PFSK-1 (cell line): ENCODE data around the gene GBE1.

Experiments used
- FOXP2 ChIP-seq: optimal IDR thresholded peaks from 2 replicates; pipeline ENCODE3; 2011; ENCODE audit warnings: borderline replicate concordance, control low read depth, inconsistent platforms; ENCODE audit not compliant: insufficient read depth; ENCODE audit errors: extremely low read length, extremely low read depth
- POLR2AphosphoS5 ChIP-seq: IDR thresholded peaks from 2 replicates; pipeline ENCODE4 v1.6.1; 2012; ENCODE audit warnings: low read depth, mild to moderate bottlenecking, control low read depth, low read length, moderate library complexity

DNA sequence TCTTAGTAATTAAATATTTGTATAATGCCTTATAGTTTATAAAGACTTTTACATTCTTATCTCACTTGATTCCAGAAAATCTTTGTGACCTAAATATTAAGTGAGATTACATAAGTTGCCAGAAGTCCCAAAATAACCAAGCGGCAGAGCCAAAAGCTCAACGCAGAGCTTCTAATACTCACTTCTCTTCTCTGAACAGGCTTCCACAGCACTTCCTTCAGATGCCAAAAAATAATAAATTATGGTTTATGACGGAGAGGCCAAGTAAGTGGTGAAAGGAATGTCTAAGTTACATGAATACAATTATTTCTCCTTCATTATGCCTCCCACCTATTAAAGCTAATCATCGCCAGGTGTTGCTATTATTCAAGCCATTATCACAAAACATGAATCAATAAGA, 110.3 kb downstream of the GBE1 start:
- TF ChIP-seq FOXP2 (no peak), POLR2AphosphoS5 (no peak)
